ENCODE data around the gene BMPR1A.

The BMPR1A gene

GRCh38 chr10:86749854-86750253 is 6.6 kb upstream of the BMPR1A start:
- CTCF ChIA-PET = no interaction called here
- TF ChIP-seq CTCF (conservative IDR thresholded peaks at IDR 0.05; ENCODE audit: low read depth) = no peak
- POLR2A ChIA-PET (ENCODE audit: low non-redundant PET) = no interaction called here
- no peak for DNase-seq (ENCODE audit: low spot score)
- no peak overlapping the region for H3K27ac ChIP-seq

GRCh38 chr10:86751477-86751876 is 4.9 kb upstream of the BMPR1A start:
- no peak for TF ChIP-seq CTCF (conservative IDR thresholded peaks at IDR 0.05; ENCODE audit: low read depth)
- DNase-seq (ENCODE audit: low spot score) = no peak
- CTCF ChIA-PET = no interaction called here
- POLR2A ChIA-PET (ENCODE audit: low non-redundant PET) = no interaction called here
- no peak overlapping the region for H3K27ac ChIP-seq

GRCh38 chr10:86752311-86752710 is 4.1 kb upstream of the BMPR1A start:
- no peak for DNase-seq (ENCODE audit: low spot score)
- ChIA-PET POLR2A (ENCODE audit: low non-redundant PET) (interaction anchor here (1.3 kb wide), 1 partner anchor 41 kb away, joined by 5 read pairs; no protein-coding TSS in a partner anchor), CTCF (interaction anchor here (0.5 kb wide), 1 partner anchor 23 kb away, joined by 6 read pairs; no protein-coding TSS in a partner anchor)
- no peak for TF ChIP-seq CTCF (conservative IDR thresholded peaks at IDR 0.05; ENCODE audit: low read depth)
- H3K27ac ChIP-seq = no peak overlapping the region

- ChIA-PET CTCF (interaction anchor here (0.8 kb wide), 1 partner anchor 16 kb away, joined by 3 read pairs; no protein-coding TSS in a partner anchor), POLR2A (ENCODE audit: low non-redundant PET) (interaction anchor here (0.8 to 1.3 kb wide), 2 partner anchors 41 to 349 kb away, joined by 5 read pairs; no protein-coding TSS in a partner anchor)
- TF ChIP-seq CTCF (conservative IDR thresholded peaks at IDR 0.05; ENCODE audit: low read depth) = no peak
These were observed 3.4 kb upstream of the BMPR1A start for GRCh38 chr10:86753051-86753450.

GRCh38 chr10:86753638-86754434 is 2.6 kb upstream of the BMPR1A start:
- no peak for TF ChIP-seq CTCF (conservative IDR thresholded peaks at IDR 0.05; ENCODE audit: low read depth)
- ChIA-PET CTCF (no interaction called here), POLR2A (ENCODE audit: low non-redundant PET) (interaction anchor here (0.6 to 1.3 kb wide), 3 partner anchors 12 to 350 kb away, joined by 3 to 5 read pairs (median 5); no protein-coding TSS in a partner anchor)
- DNase-seq (ENCODE audit: low spot score) = peak; percentile 33
- H3K27ac ChIP-seq = no peak overlapping the region

More at GRCh38 chr10:86753051-86753450, 3.4 kb upstream of the BMPR1A start:
- DNase-seq (ENCODE audit: low spot score) = no peak
- H3K27ac ChIP-seq = no peak overlapping the region

- ChIA-PET POLR2A (ENCODE audit: low non-redundant PET) (interaction anchor here (1.2 to 1.3 kb wide), 2 partner anchors 41 to 45 kb away, joined by 3 to 5 read pairs; no protein-coding TSS in a partner anchor), CTCF (interaction anchor here (0.7 kb wide), 1 partner anchor 43 kb away, joined by 3 read pairs; no protein-coding TSS in a partner anchor)
- no peak for DNase-seq (ENCODE audit: low spot score)
- H3K27ac ChIP-seq = peak overlapping the region; percentile 91
- TF ChIP-seq CTCF (conservative IDR thresholded peaks at IDR 0.05; ENCODE audit: low read depth) = no peak
These were observed 1.0 kb upstream of the BMPR1A start for GRCh38 chr10:86755454-86755739.

All from RWPE1 (cell line).